Astrocyte (in vitro differentiated cells and primary cell): Measurements from ENCODE around the gene PTPRT.
"Not testable (repeated sequence)": the region's sequence is repeated elsewhere in the genome, so short reads cannot be mapped to it uniquely, and the experiment has no call there.

Source experiments
- EZH2 ChIP-seq: IDR thresholded peaks from 2 replicates; pipeline ENCODE4 v1.6.1; 2012; ENCODE audit warnings: mild to moderate bottlenecking, low read length, inconsistent platforms; ENCODE audit not compliant: insufficient read depth
- TF ChIP-seq, protein P1 (sequence below): IDR thresholded peaks from 2 replicates; pipeline ENCODE4 v1.5.1; 2011; ENCODE audit warnings: low read depth, mild to moderate bottlenecking, inconsistent platforms, low read length, moderate library complexity; ENCODE audit not compliant: insufficient read depth

DNA sequence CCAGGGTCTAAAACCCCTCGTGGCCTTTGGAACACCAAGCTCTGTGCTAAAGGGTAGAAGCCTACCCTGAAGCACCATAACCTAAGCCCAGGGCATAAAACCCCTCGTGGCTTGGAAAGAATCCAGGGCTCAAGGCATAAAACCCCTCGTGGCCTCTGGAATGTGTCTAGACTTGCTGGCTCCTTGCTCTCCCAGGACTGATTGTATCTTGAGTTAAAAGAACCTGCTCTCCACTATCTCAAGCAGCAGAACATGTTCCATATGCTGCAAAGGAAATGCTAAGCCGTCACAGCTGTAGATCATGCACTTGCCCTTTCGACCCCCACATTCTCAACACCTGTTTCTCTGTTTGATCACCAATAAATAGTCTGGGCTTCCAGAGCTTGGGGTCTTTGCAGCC, 288.9 kb downstream of the PTPRT start:
- not testable (repeated sequence) for TF ChIP-seq EZH2
- TF ChIP-seq, protein P1, sequence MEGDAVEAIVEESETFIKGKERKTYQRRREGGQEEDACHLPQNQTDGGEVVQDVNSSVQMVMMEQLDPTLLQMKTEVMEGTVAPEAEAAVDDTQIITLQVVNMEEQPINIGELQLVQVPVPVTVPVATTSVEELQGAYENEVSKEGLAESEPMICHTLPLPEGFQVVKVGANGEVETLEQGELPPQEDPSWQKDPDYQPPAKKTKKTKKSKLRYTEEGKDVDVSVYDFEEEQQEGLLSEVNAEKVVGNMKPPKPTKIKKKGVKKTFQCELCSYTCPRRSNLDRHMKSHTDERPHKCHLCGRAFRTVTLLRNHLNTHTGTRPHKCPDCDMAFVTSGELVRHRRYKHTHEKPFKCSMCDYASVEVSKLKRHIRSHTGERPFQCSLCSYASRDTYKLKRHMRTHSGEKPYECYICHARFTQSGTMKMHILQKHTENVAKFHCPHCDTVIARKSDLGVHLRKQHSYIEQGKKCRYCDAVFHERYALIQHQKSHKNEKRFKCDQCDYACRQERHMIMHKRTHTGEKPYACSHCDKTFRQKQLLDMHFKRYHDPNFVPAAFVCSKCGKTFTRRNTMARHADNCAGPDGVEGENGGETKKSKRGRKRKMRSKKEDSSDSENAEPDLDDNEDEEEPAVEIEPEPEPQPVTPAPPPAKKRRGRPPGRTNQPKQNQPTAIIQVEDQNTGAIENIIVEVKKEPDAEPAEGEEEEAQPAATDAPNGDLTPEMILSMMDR = not testable (repeated sequence)
